Right renal cortex interstitium (tissue), 3 donors: ENCODE data around the gene DUSP19. TPM values are rescaled to one million over a fixed set of nuclear protein-coding genes. Genes with fewer than 3 reads are reported as not detected.
A peak's percentile ranks its signal among the peaks of the same experiment; 100 is the strongest.

Experiments used
- DNase-seq, 3 donors: peaks; one replicate each; pipeline ENCODE4 v3.0.0-alpha.2; 2013; ENCODE audit warnings: low read depth in 3 of 3, low spot score in 2 of 3
- polyA plus RNA-seq, 3 donors: library from polyadenylated mRNA; unstranded; fragments of 120-200 nt; gene quantifications; one replicate each; pipeline ENCODE4 v1.2.1, GENCODE V29; 2013; ENCODE audit not compliant: insufficient read length in 3 of 3

The DUSP19 gene
- polyA plus RNA-seq, 3 donors, result 5.8 to 6.4 (median 5.9) TPM

GRCh38 chr2:183123959-183124221, 45.3 kb downstream of the DUSP19 start:
- no peak for DNase-seq

GRCh38 chr2:183124222-183124956, 45.8 kb downstream of the DUSP19 start, which contains the start of gene NUP35:
TSS of gene NUP35 (plus strand) at chr2:183124443. CDS start at chr2:183124458, 15 bp downstream.
- peak; percentile 90 to 93 (median 92) for DNase-seq

- DNase-seq, result no peak
Measured at GRCh38 chr2:183124957-183125255, 46.4 kb downstream of the DUSP19 start.

GRCh38 chr2:183125659-183126341, 47.3 kb downstream of the DUSP19 start:
- no peak for DNase-seq

GRCh38 chr2:183126635-183127034, 48.1 kb downstream of the DUSP19 start:
- DNase-seq, result no peak

GRCh38 chr2:183134016-183134415, 55.5 kb downstream of the DUSP19 start:
- DNase-seq, result no peak

- no peak for DNase-seq
Measured at GRCh38 chr2:183148955-183149354, 70.4 kb downstream of the DUSP19 start.

GRCh38 chr2:183149489-183149888, 70.9 kb downstream of the DUSP19 start:
- DNase-seq, result no peak

Other genes with a start within 250 kb of the DUSP19 start
- gene FRZB, start 212.1 kb upstream of the DUSP19 start, polyA plus RNA-seq, result 10 to 100 TPM in 2 of 3 donors, 1 to 10 TPM in 1; 10.0 to 14.5 (median 13.6) TPM
- gene NCKAP1, start 40.3 kb upstream of the DUSP19 start, polyA plus RNA-seq, result 100 to 1,000 TPM; 137 to 155 (median 140) TPM
- gene NUP35, start 45.7 kb downstream of the DUSP19 start, polyA plus RNA-seq, result 10 to 100 TPM; 30.2 to 31.3 (median 31.1) TPM